Stimulated activated CD8-positive, alpha-beta memory T cell treated with anti-CD3 and anti-CD28 coated beads, Interleukin-12 subunit alpha, Interleukin-12 subunit beta, amount 100 ng/mL, for 24 hours (primary cell): ENCODE results near the gene DNAJC12.
"Not testable (repeated sequence)": the region's sequence is repeated elsewhere in the genome, so short reads cannot be mapped to it uniquely, and the experiment has no call there.

Experiments used
- DNase-seq: peaks from one replicate; pipeline ENCODE4 v3.0.0-alpha.2; 2020; ENCODE audit errors: extremely low read depth

The DNAJC12 gene

GRCh38 chr10:67837541-67838314, at the start of gene DNAJC12:
DNAJC12 (minus strand) TSS chr10:67838188; CDS start chr10:67838011, 177 bp downstream.
- DNase-seq = no peak

- peak; percentile 46 for DNase-seq
Observed at GRCh38 chr10:67884842-67885670, 47.1 kb upstream of the DNAJC12 start.

DNA sequence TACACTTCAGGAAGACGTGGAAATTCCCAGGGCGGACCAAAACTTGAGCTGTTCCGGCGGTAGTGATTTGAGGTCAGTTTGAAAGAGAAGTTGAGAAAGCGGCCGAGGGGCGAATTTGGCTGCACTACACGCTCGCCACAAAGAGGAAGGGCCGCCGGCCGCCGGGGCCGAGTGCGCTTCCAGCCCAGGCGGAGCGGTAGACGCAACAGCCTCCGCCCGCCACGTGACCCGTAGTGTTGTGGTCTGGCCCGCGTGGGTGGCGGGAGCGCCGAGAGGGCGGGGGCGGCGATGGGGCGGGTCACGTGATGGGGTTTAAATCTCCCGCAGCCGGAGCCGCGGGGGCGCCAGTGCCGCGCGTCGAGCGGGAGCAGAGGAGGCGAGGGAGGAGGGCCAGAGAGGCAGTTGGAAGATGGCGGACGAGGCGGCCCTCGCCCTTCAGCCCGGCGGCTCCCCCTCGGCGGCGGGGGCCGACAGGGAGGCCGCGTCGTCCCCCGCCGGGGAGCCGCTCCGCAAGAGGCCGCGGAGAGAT, 46.4 kb upstream of the DNAJC12 start, which contains the start of gene SIRT1:
Gene SIRT1 (plus strand): TSS at position 344 of the 529 bp plus-strand sequence. CDS start 66 bp downstream, at position 410.
- peak; percentile 74 for DNase-seq

- no peak for DNase-seq
Observed at GRCh38 chr10:67883710-67884312, 45.8 kb upstream of the DNAJC12 start.

DNA sequence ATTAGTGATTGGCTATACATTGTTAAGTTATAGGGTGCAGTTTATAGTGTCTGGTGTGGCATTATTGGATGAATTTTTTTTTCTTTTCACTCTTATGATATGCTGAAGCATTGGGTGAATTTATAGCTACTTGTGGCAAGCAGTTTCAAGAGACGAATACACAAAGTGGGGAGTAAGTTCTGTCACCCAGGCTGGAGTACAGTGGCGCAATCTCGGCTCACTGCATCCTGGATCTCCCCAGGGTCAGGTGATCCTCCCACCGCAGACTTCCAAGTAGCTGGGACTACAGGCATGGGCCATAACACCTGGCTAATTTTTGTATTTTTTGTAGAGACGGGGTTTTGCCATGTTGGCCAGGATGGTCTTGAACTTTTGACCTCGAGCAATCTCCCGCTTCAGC, 40.1 kb upstream of the DNAJC12 start:
- no peak for DNase-seq

DNA sequence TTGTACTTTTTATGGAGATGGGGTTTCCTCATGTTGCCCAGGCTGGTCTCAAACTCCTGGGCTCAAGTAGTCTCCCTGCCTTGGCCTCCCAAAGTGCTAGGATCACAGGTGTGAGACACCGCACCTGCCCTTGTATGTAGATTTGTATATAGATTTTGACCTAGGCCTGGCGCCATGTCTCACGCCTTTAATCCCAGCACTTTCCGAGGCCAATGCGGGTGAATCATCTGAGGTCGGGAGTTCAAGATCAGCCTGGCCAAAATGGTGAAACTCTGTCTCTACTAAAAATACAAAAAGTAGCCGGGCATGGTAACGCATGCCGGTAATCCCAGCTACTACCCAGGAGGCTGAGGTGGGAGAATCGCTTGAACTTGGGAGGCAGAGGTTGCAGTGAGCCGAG, 39.4 kb upstream of the DNAJC12 start:
- DNase-seq = not testable (repeated sequence)

DNA sequence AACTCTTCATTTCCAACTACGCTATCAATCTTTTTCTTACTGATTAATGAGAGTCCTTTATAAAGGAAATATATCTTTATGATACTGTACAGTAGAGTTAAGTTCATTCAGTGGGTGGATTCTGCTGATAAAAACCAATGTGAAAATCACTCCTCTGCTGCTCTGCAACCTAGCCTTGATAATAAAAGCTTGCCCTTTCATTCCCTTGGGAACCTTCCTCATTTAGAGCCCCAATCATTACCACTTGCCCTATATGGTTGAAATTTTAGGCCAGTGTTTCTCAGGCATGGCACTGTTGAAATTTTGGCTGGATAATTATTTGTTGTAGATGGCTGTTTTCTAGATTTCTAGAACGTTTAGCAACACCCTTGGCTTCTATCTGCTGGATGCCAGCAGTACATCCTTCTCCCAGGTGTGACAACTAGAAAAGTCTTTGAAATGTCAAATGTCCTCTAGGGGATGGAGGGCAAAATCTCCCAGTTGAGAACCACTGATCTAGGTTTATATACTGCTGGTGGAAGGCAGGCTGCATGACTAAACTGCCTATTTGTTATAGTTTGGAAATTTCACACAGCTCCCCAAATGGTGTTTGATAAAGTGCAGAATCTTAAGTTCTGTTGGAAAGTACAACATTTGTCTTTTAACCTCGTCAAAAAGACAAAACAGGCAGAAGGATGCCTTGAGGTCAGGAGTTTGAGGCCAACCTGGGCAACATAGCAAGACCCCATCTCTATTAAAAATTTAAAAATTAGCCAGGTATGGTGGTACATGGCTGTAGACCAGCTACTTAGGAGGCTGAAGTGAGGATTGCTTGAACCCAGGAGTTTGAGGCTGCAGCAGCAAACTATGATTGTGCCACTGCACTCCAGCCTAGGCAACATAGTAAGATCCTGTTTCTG, 37.6 kb upstream of the DNAJC12 start:
- DNase-seq = no peak

- no peak for DNase-seq
Observed at GRCh38 chr10:67869996-67870395, 32.0 kb upstream of the DNAJC12 start.

- DNase-seq = no peak
Observed at GRCh38 chr10:67868132-67868531, 30.1 kb upstream of the DNAJC12 start.

DNA sequence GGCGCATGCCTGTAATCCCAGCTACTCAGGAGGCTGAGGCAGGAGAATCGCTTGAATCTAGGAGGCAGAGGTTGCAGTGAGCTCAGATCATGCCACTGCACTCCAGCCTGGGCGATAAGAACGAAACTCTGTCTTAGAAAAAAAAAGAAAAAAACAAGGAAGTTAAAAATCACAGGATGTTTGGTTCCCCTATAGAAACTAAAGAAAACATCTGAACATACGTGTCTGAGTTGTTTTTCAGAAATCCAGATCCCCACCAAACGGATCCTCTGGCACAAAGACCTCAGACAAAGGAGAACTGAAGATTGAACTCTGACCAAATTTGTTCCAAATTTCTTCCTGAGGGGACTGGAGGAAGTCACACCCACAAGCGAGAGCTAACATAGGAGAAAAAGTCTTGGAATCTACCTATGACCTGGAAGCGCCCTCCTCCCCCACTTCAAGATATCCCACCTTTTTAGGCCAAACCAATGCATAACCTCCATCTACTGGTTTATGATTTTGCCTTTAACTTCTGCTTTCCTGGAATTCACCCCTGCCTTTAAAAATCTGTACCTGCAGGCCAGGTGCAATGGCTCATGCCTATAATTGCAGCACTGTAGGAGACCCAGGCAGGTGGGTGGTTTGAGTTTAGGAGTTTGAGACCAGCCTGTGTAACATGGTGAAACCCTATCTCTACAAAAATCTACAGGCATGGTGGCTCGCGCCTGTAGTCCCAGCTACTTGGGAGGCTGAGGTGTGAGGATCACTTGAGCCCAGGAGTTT, 26.8 kb upstream of the DNAJC12 start:
- no peak for DNase-seq

- DNase-seq = no peak
Observed at GRCh38 chr10:67863094-67863493, 25.1 kb upstream of the DNAJC12 start.

GRCh38 chr10:67861750-67862432, 23.9 kb upstream of the DNAJC12 start:
- no peak for DNase-seq

GRCh38 chr10:67858971-67859370, 21.0 kb upstream of the DNAJC12 start:
- DNase-seq = no peak

DNA sequence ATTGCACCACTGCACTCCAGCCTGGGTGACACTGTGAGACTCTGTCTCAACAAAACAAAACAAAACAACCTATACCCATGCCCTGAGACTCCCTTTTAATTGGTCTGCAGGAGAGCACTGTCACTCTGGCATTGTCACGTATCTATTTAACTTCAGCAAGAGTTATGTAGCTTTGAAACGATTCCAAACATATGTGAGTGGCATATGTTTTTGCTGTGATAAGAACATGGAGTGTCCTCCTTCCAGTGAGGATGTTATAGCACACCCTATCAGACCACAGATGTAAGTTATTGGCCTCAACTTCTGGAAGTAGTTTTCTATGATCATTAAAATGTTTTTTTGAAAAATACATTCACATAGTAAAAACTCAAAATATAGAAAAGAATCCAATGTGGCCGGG, 15.5 kb upstream of the DNAJC12 start:
- DNase-seq = no peak

DNA sequence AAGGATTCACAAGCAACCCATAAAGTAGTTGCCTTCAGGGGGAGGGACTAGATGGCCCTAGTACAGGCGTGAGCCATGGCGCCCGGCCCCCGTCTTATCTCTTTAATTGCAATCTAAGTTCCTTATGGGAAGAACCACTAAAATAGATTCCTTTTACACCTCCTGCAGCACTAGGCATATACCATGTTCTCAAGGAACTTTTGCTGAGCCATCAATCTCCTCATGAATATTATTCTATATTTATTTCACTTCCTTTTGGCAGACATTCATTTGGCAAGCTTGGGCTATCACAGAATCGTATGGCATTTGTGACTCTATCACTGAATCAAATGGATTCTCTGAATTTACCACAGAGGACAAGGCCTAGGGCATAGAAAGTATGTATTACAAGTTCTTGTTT, 14.8 kb upstream of the DNAJC12 start:
- DNase-seq = no peak

DNA sequence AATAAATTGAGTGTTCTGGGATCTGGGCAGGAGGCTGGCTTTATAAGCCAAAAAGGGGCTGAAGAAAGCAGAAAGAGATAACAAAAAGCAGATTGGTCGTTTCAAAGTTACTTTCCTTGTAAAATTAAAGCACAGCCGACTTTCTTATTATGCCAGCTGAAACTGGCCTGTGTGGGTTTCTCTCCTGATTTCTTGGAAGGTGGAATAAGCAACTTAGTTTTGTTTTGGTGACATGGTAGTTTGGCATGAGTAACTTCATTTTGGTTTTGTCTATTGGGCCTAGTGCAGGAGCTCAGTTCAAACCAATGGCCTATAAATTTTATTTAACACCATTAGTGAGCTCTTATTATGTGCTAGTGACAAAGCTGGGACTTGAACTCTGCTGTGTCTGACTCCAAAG, 13.2 kb upstream of the DNAJC12 start:
- no peak for DNase-seq

- DNase-seq = peak; percentile 71
Observed at GRCh38 chr10:67849331-67850011, 11.5 kb upstream of the DNAJC12 start.

DNA sequence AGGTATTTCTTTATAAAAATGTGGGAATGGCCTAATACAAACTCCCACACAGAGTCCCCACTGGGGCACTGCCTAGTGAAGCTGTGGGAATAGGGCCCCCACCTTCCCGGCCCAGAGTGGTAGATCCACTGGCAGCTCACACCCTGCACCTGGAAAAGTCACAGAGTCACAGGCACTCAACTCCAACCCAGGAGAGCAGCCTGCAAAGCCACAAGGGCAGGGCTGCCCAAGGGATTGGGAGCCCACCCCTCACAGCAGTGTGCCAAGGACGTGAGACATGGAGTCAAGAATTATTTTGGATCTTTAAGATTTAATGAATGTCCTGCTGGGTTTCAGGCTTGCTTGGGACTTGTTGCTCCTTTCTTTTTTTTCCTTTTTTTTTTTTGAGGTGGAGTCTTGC, 5.3 kb upstream of the DNAJC12 start:
- DNase-seq = no peak

- DNase-seq = no peak
Observed at GRCh38 chr10:67841737-67842136, 3.7 kb upstream of the DNAJC12 start.
